ENCODE measurements around the gene USP12.
"Not testable (repeated sequence)": the region's sequence is repeated elsewhere in the genome, so short reads cannot be mapped to it uniquely, and the experiment has no call there.

The USP12 gene

DNA sequence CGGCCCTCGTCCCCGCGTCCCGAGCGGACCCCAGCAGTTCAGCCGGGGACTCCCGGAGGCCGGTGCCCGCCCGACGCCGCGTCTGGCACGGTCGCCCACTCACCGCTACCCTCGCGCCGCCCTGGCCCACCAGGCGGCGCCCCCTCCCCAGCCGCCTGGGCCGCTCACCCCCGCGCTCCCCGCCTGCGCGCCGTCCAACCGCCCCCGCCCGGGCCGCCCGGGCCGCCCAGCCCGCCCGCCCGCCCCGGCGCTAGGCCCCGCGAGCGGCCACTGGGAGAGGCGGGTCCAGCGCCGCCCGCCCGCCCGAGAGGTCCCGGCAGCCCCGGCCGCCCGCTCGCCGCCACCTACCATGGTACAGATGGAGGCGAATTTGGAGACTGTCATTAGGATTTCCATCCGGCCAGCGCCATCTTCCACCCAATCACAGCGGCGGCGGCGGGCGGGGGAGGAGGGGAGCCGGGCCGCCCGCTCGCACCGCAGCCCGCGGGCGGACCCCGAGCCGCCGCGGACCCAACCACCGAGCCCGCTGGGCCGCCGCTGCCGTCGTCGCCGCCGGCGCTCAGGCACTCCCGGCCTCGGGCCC lies at the start of gene USP12:
Gene USP12 (minus strand): TSS at position 568 of the 583 bp plus-strand sequence. CDS start 172 bp downstream, at position 396.
- peak; percentile 46 for DNase-seq

DNA sequence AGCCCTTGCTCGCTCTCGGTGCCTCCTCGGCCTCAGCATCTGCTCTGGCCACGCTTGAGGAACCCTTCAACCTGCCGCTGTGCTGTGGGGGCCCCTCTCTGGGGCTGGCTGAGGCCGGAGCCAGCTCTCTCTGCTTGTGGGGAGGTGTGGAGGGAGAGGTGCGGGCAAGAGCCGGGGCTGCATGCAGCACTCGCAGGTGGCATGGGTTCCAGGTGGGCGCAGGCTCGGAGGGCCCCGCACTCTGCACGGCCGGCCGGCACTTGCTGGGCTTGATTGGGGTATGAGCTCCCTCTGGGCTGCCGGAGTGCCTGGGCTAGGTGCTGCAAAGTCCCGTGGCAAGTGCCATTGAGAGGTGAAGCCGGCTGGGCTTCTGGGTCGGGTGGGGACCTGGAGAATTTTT lies 48.0 kb upstream of the USP12 start:
- DNase-seq: no peak

GRCh38 chr13:27218861-27219260 lies 47.2 kb upstream of the USP12 start:
- not testable (repeated sequence) for DNase-seq

- DNase-seq: not testable (repeated sequence)
These were observed 46.2 kb upstream of the USP12 start for GRCh38 chr13:27217791-27218190.

DNA sequence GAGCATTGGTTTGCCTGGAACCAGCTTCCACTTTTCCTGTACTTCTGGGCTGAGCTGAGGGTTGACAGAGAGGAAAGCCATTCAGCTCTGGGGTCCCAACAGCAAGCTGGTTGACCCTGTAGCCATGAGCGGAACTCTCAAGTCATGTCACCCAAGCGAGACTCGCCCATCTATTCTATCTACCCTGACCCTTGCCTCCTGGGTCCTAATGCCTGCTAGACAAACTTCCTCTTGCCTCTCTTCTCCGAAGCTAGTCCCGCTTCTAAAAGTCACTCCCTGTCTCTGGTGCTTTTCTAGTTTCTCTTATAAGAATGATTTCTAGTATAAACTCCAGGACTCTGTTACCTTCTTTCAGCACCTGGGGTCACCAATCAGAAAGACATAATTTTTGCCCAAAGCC lies 41.8 kb upstream of the USP12 start:
- not testable (repeated sequence) for DNase-seq

- DNase-seq: no peak
These were observed 40.3 kb upstream of the USP12 start for GRCh38 chr13:27211771-27212364.

DNA sequence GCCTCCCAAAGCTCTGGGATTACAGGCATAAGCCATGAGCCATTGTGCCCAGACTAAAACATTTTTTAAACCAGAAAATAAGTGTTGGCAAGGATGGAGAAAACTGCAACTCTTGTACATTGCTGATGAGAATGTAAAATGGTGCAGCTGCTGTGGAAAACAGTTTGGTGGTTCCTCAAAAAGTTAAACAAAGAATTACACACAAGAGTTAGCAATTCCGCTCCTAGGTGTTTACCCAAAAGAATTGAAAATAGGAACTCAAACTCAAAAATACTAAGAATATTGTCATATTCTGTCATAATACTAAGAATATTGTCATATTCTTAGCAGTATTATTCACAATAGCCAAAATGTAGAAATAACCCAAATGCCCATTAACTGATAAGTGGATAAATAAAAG lies 39.7 kb upstream of the USP12 start:
- DNase-seq: no peak

DNA sequence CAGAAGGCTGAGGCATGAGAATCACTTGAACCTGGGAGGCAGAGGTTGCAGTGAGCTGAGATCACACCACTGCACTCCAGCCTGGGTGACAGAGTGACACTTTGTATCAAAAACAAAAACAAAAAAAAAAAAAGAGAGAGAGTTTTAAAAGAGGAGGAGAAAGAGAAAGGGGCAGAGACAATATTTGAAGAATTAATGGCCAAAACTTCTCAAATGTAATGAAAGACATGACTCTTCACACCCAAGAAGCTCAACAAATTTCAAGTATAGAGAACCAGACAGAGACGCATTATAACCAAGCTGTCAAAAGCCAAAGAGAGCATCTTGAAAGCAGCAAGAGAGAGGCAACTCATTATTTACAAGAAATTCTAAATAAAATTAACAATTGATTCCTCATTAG lies 36.9 kb upstream of the USP12 start:
- no peak for DNase-seq

DNA sequence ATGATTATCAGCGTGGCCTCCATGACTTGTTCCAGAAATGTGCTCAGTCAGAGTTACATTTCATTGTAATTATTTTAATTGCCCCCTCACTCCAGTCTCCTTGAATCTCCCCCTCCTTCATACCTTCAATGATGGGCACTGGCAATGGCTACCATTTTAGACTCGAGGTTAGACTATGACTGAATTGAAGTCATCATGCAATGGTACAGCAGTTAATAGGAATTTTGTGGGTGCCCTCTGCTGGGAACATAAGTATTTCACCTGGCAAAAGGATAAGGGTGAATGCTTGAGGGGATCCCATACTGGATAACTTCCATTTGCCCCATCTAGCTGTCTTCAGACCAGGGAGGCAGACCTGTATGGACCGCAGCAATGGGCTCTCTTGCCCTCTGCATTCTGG lies 32.2 kb upstream of the USP12 start:
- DNase-seq: peak; percentile 6

DNA sequence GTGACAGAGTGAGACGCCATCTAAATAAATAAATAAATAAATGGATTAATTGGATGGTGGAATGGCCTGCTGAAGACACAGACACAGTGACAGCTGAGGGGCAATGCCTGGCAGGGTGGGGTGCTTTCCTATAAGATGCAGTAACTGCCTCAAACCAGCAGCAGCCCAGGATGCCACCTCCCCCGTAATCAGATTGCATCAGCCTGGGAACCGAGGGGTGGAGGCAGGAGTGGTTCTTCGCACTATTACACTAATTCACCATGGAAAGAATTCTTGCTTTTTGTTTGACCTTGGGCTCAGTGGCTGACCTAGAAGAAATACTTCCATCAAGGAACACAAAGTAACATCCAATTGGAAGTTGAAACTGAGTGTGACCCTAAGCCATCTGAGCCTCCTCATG lies 31.6 kb upstream of the USP12 start:
- DNase-seq: no peak

DNA sequence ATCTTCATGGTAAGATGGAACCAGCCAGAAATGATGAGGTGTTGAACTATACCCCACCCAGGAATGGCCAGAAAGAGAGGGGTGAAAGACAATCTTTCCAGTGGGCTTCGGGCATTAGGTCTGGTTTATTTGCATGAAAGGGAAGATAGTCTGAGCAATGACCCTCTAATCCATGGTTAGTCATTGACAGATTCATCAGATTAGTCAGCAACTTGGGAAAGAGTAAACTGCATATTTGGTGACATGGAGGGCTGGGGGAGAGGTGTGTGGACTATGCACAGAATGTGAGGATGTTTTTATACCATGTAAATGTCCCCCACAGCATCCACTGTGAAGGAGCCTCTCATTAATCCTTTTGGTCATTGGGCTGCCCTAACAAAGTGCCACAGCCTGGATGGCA lies 30.1 kb upstream of the USP12 start:
- no peak for DNase-seq

GRCh38 chr13:27200413-27201070 lies 28.9 kb upstream of the USP12 start:
- DNase-seq: no peak

- no peak for DNase-seq
These were observed 28.1 kb upstream of the USP12 start for GRCh38 chr13:27199696-27200095.

DNA sequence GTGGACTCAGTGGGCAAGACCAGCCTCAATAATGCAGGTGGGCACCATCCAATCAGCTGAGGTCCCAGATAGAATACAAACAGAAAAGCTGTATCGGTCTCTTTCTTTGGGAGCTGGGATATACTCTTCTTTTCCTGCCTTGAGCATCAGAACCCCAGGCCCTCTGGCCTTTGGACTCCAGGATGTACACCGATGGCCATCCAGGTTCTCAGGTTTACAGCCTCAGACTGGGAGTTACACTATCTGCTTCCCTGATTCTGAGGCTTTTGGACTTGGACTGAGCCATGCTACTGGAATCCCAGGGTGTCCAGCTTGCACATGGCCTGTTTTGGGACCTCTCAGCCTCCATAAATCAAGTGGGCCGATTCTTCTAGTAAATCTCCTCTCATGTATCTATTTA lies 27.6 kb upstream of the USP12 start:
- no peak for DNase-seq

DNA sequence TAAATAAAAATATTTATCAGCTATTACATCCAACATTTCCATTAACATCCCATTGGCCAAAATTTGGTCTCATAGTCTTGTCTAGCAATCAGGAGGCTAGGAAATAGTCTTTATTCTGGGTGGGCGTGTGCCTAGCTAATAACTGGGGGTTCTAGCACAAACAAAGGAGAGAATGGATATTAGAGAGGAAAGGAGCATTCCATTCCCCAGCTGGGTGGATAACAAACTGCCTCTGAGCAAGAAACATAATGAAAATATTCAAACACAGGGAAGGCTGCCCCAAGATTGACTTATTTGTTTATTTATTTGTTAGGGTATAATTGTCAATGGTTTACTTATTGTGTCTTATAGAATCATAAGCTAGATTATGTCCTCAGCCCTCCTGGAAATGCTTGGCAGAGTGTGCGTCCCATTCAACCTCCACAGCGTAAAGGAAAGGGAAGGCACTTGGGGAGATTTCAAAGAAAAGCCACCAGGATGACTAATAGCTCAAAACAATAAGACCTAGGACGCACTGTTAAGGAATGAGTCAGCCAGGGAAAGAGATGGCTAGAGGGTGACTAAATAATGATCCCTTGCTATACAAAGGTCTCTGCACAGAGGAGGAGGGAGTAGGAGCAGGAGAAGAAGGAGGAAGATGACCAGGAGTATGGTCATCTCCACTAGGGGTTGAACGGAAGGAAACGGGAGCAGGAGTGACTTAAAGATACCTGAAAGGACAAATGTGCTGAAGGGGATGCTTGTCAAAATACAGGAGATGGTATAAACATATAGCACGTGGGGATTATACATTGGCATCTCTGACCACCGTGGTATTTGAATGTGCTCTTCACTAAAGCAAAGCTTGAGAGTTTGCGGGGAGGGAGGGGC lies 23.5 kb upstream of the USP12 start:
- DNase-seq: no peak

DNA sequence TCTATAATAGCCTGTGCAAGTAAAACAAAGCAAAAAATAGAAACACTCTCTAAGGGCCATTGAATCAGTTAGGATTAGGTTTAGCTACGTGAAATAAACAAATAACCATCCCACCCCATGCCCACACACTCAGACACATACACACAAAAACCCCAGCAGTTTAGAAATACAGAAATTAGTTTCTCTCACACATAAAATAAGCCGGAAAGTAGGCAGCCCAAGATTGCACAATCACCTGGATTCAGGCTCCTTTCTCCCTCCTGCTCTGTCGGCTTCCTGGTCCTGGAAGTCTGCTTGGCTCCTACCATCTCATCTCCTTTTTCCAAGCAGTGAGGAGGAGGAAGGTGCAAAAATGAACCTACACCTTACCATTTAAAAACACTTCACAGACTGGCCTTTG lies 22.6 kb upstream of the USP12 start:
- no peak for DNase-seq

DNA sequence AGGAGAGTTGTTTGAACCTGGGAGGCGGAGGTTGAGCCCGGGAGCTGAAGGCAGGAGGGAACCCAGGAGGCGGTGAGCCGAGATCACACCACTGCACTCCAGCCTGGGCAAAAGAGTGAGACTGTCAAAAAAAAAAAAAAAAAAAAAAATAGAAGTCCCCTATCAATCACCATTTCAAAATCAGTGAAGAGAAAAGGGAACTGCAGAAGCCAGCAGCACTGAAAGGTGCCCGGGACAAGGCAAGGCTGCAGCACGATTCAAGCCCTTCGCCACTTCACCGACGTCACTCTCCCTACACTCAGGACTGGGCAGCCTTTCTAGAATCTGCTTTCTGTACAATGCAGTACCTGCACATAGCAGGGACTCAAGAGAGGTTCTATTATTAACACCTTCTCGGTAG lies 21.9 kb upstream of the USP12 start:
- DNase-seq: no peak

GRCh38 chr13:27192973-27193372 lies 21.4 kb upstream of the USP12 start:
- no peak for DNase-seq

GRCh38 chr13:27192367-27192766 lies 20.8 kb upstream of the USP12 start:
- not testable (repeated sequence) for DNase-seq

DNA sequence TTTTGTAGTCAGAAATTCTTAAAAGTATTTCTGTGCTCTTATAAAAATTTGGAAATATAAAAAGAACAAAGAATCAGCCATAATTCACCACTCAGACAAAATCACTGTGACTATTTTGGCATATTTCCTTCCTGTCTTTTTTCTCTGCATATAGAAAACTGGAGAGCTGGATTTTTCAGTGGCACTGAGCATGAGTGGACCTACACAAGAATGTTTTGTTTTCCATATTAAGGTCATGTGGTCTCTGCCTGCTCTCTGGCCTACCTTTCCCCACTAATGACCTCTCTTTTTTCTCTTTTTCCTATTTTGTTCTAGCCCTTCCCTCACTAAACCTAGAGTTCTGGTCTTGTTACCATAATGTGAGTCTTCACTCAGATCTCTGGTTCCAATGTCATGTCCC lies 17.6 kb upstream of the USP12 start:
- no peak for DNase-seq

GRCh38 chr13:27188239-27188638 lies 16.6 kb upstream of the USP12 start:
- DNase-seq: no peak

DNA sequence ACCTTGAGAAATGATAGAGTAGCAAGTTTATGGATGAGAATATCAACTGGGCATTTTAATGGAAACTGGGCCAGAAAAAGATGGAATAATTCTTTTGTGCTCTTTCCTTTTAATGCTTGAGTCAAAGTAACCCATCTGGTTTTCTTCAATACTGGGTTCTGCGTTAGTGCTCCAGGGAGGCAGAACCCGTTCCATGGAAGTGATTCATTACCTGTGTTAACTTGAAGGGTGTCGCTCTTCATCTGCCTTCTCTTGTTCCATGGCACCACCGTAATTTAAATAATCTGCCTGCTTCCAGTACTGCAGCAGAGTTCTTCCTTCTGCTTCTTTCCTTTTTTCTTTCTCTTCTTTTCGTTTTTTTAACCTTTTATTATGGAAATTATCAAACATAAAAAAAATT lies 14.7 kb upstream of the USP12 start:
- DNase-seq: no peak

DNA sequence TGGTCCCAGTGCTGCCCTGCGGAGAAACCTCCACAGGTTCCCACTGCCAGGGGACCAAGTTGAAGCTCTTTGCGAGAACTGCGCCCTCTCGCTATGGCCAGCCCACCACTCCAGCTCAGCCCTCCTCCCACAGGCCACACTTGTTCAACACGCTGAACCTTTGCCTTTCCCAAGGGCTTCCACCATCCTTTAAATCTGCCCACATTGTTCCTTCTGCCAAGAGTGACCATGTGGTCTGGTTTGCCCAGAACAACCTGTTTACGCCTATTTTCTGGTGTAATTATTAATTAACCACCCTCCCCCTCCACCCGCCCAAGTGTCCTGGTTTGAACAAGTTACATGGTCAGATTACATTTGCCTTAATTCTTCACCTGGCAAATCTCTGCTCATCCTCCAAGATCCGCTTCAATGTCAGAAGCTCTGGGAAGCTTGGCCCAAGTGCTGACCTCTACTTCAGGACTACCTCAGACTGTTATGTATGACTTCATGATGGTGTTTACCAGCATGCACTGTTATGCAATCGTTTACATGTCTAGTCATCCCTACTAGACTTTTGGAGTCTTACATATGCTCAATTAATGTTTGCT lies 12.0 kb upstream of the USP12 start:
- DNase-seq: no peak

All from CD4-positive, alpha-beta T cell treated with Interleukin-6 for 4 hours (primary cell).